Measurements from ENCODE around the gene DNAJA3.

DNAJA3 gene

GRCh38 chr16:4408323-4408690 is 17.4 kb upstream of the DNAJA3 start:
- DNase-seq: no peak

GRCh38 chr16:4409081-4409932 is 16.4 kb upstream of the DNAJA3 start:
- peak; percentile 28 for DNase-seq

GRCh38 chr16:4410335-4411075 is 15.2 kb upstream of the DNAJA3 start:
- peak; percentile 23 for DNase-seq

- DNase-seq: no peak
Observed at GRCh38 chr16:4411684-4412083, 14.0 kb upstream of the DNAJA3 start.

GRCh38 chr16:4412159-4412558 is 13.5 kb upstream of the DNAJA3 start:
- no peak for DNase-seq

GRCh38 chr16:4412854-4413253 is 12.8 kb upstream of the DNAJA3 start:
- DNase-seq: no peak

- no peak for DNase-seq
Observed at GRCh38 chr16:4414187-4414917, 11.3 kb upstream of the DNAJA3 start.

GRCh38 chr16:4415538-4416199 is 10.0 kb upstream of the DNAJA3 start:
- peak; percentile 14 for DNase-seq

- peak; percentile 85 for DNase-seq
Observed at GRCh38 chr16:4416200-4417032, 9.3 kb upstream of the DNAJA3 start, which contains the start of gene CORO7. Gene CORO7, minus strand, starts transcription at chr16:4416596. Its CDS starts 78 bp downstream, at chr16:4416518.

- no peak for DNase-seq
Observed at GRCh38 chr16:4419402-4419959, 6.2 kb upstream of the DNAJA3 start.

- no peak for DNase-seq
Observed at GRCh38 chr16:4420505-4421105, 5.1 kb upstream of the DNAJA3 start.

- DNase-seq: no peak
Observed at GRCh38 chr16:4426021-4426684, 485 bp downstream of the DNAJA3 start.

GRCh38 chr16:4426722-4427372 is 1.2 kb downstream of the DNAJA3 start:
- no peak for DNase-seq

GRCh38 chr16:4428500-4428899 is 2.8 kb downstream of the DNAJA3 start:
- DNase-seq: no peak

- no peak for DNase-seq
Observed at GRCh38 chr16:4431023-4431422, 5.4 kb downstream of the DNAJA3 start.

GRCh38 chr16:4433228-4433627 is 7.6 kb downstream of the DNAJA3 start:
- DNase-seq: no peak

GRCh38 chr16:4433914-4434787 is 8.5 kb downstream of the DNAJA3 start:
- no peak for DNase-seq

GRCh38 chr16:4435337-4436067 is 9.8 kb downstream of the DNAJA3 start:
- DNase-seq: no peak

Data from DMS79 treated with DMSO at 0.1 percent for 48 hours (cell line).